GM21360 (cell line): Measurements from ENCODE around the gene TIMM44.

Experiments
- ATAC-seq: cut with Tn5 transposase; IDR thresholded peaks from one replicate; pipeline ENCODE4 v1.9.1; 2021; ENCODE audit warnings: mild to moderate bottlenecking, moderate library complexity; ENCODE audit not compliant: unreplicated experiment

The TIMM44 gene

GRCh38 chr19:7943444-7944176 lies at the start of gene TIMM44:
Gene TIMM44, minus strand, starts transcription at chr19:7943666. Its CDS starts 15 bp downstream, at chr19:7943651.
- ATAC-seq = peak; percentile 88

GRCh38 chr19:7992575-7992974 lies 49.1 kb upstream of the TIMM44 start:
- no peak for ATAC-seq

GRCh38 chr19:7989071-7989575 lies 45.7 kb upstream of the TIMM44 start:
- no peak for ATAC-seq

- no peak for ATAC-seq
Observed at GRCh38 chr19:7988307-7988706, 44.8 kb upstream of the TIMM44 start.

GRCh38 chr19:7987114-7987768 lies 43.8 kb upstream of the TIMM44 start:
- ATAC-seq = no peak

GRCh38 chr19:7986321-7987113 lies 43.1 kb upstream of the TIMM44 start:
- no peak for ATAC-seq

- ATAC-seq = no peak
Observed at GRCh38 chr19:7985481-7985911, 42.0 kb upstream of the TIMM44 start.

- no peak for ATAC-seq
Observed at GRCh38 chr19:7983995-7984837, 40.8 kb upstream of the TIMM44 start.

GRCh38 chr19:7983286-7983950 lies 40.0 kb upstream of the TIMM44 start:
- ATAC-seq = no peak

GRCh38 chr19:7982651-7983099 lies 39.2 kb upstream of the TIMM44 start:
- ATAC-seq = no peak

GRCh38 chr19:7982103-7982502 lies 38.6 kb upstream of the TIMM44 start:
- no peak for ATAC-seq

- no peak for ATAC-seq
Observed at GRCh38 chr19:7981661-7982060, 38.2 kb upstream of the TIMM44 start.

GRCh38 chr19:7981199-7981598 lies 37.7 kb upstream of the TIMM44 start:
- no peak for ATAC-seq

GRCh38 chr19:7980635-7981121 lies 37.2 kb upstream of the TIMM44 start:
- no peak for ATAC-seq

- ATAC-seq = no peak
Observed at GRCh38 chr19:7980168-7980567, 36.7 kb upstream of the TIMM44 start.

- no peak for ATAC-seq
Observed at GRCh38 chr19:7979559-7979958, 36.1 kb upstream of the TIMM44 start.

GRCh38 chr19:7979011-7979410 lies 35.5 kb upstream of the TIMM44 start:
- no peak for ATAC-seq

- ATAC-seq = no peak
Observed at GRCh38 chr19:7978179-7978825, 34.8 kb upstream of the TIMM44 start.

GRCh38 chr19:7977723-7978040 lies 34.2 kb upstream of the TIMM44 start:
- ATAC-seq = no peak
